PFSK-1 (cell line): ENCODE results near the gene TNFAIP8L2.
A peak's percentile ranks its signal among the peaks of the same experiment; 100 is the strongest.

Experiments used
- FOXP2 ChIP-seq: optimal IDR thresholded peaks from 2 replicates; pipeline ENCODE3; 2011; ENCODE audit warnings: borderline replicate concordance, control low read depth, inconsistent platforms; ENCODE audit not compliant: insufficient read depth; ENCODE audit errors: extremely low read length, extremely low read depth
- POLR2AphosphoS5 ChIP-seq: IDR thresholded peaks from 2 replicates; pipeline ENCODE4 v1.6.1; 2012; ENCODE audit warnings: low read depth, mild to moderate bottlenecking, control low read depth, low read length, moderate library complexity
- REST ChIP-seq, 2 experiments: IDR thresholded peaks; 2 replicates each; pipeline versions ENCODE4 v1.6.1 to v1.8.0; 2011 to 2012; ENCODE audit warnings: low read depth in 2 of 2, low read length in 2 of 2, control low read depth in 1 of 2, inconsistent platforms in 1 of 2, mild to moderate bottlenecking in 1 of 2, moderate library complexity in 1 of 2; ENCODE audit not compliant: insufficient read depth in 1 of 2
- SIN3A ChIP-seq: IDR thresholded peaks from 2 replicates; pipeline ENCODE4 v1.6.1; 2012; ENCODE audit warnings: mild to moderate bottlenecking, low read length, moderate library complexity, borderline replicate concordance; ENCODE audit not compliant: insufficient read depth
- TAF1 ChIP-seq: IDR thresholded peaks from 2 replicates; pipeline ENCODE4 v1.6.1; 2012; ENCODE audit warnings: low read length, control low read depth, borderline replicate concordance; ENCODE audit not compliant: insufficient read depth

Gene TNFAIP8L2

GRCh38 chr1:151145304-151146071 lies 11.0 kb upstream of the TNFAIP8L2 start:
- TF ChIP-seq TAF1 (no peak), SIN3A (no peak), REST (IDR thresholded peaks at IDR 0.05; ENCODE audit: insufficient read depth in 1 of 2, low read depth in 2 of 2, low read length in 2 of 2) (no peak), FOXP2 (no peak), POLR2AphosphoS5 (no peak)

- TF ChIP-seq TAF1 (no peak), SIN3A (no peak), POLR2AphosphoS5 (no peak), REST (IDR thresholded peaks at IDR 0.05; ENCODE audit: insufficient read depth in 1 of 2, low read depth in 2 of 2, low read length in 2 of 2) (no peak), FOXP2 (no peak)
Measured at GRCh38 chr1:151146072-151146411, 10.4 kb upstream of the TNFAIP8L2 start.

GRCh38 chr1:151146412-151147131 lies 9.9 kb upstream of the TNFAIP8L2 start, which contains the start of gene SEMA6C:
Gene SEMA6C, minus strand, starts transcription at chr1:151146631. Its CDS starts 4,010 bp downstream, at chr1:151142621.
- TF ChIP-seq FOXP2 (peak; percentile 64), REST (IDR thresholded peaks at IDR 0.05; ENCODE audit: insufficient read depth in 1 of 2, low read depth in 2 of 2, low read length in 2 of 2) (no peak), POLR2AphosphoS5 (peak; percentile 80), TAF1 (peak; percentile 72; the same call in 1 of the 2 replicates)

GRCh38 chr1:151147132-151147503 lies 9.3 kb upstream of the TNFAIP8L2 start:
- TF ChIP-seq REST (IDR thresholded peaks at IDR 0.05; ENCODE audit: insufficient read depth in 1 of 2, low read depth in 2 of 2, low read length in 2 of 2) (no peak), SIN3A (no peak), POLR2AphosphoS5 (no peak; the same call in 1 of the 2 replicates), TAF1 (no peak), FOXP2 (no peak)
